Ascending aorta (tissue), 2 donors: Measurements from ENCODE around the gene CHMP5. TPM values are rescaled to one million over a fixed set of nuclear protein-coding genes. Genes with fewer than 3 reads are reported as not detected.
A peak's percentile ranks its signal among the peaks of the same experiment; 100 is the strongest.

Source experiments
- DNase-seq, 2 donors: peaks; one replicate each; pipeline ENCODE4 v3.0.0-alpha.2; 2019; ENCODE audit warnings: low spot score in 2 of 2
- H3K27ac ChIP-seq, 2 donors: fragments of 200-600 bp; sonication (generic); one replicate each; pipeline ENCODE4 v1.5.1; 2016 to 2017; ENCODE audit warnings: mild to moderate bottlenecking in 1 of 2
- H3K27me3 ChIP-seq: fragments of 200-600 bp; sonication (generic); one replicate; pipeline ENCODE4 v1.5.1; 2017
- H3K36me3 ChIP-seq, 2 donors: fragments of 200-600 bp; sonication (generic); one replicate each; pipeline ENCODE4 v1.5.1; 2016
- H3K4me1 ChIP-seq, 2 donors: fragments of 200-600 bp; sonication (generic); one replicate each; pipeline ENCODE4 v1.5.1; 2016 to 2017; ENCODE audit warnings: mild to moderate bottlenecking in 1 of 2
- H3K4me3 ChIP-seq, 2 donors: fragments of 200-600 bp; sonication (generic); one replicate each; pipeline ENCODE4 v1.5.1; 2016 to 2017; ENCODE audit warnings: mild to moderate bottlenecking in 1 of 2
- H3K9me3 ChIP-seq, 2 donors: fragments of 200-600 bp; sonication (generic); one replicate each; pipeline ENCODE4 v1.5.1; 2016
- CTCF ChIP-seq, 3 experiments: fragments of 200-600 bp in 2 of 3; fragments of 450-650 bp in 1 of 3; sonication (generic) in 2 of 3; IDR thresholded peaks; one replicate each; pipeline ENCODE4 v1.5.1; 2016 to 2019; ENCODE audit warnings: antibody characterized with exemption in 3 of 3, mild to moderate bottlenecking in 1 of 3, moderate library complexity in 1 of 3
- intact Hi-C: fragments of 100-400 bp; cut with DNase I; formaldehyde crosslinking; loops from one replicate; pipeline ENCODE4 v1.15.1; 2023
- total RNA-seq: library from RNA; depleted of rRNA; stranded (reverse); fragments of >200 nt; gene quantifications from one replicate; pipeline ENCODE4 v1.1.0, GENCODE V29; 2016

Gene CHMP5
- total RNA-seq, 1 donor from 2014 or later = 47.5 TPM

- no peaks in the 10 kb centered on the region for H3K9me3 ChIP-seq
- H3K4me1 ChIP-seq = peaks cover 0 to 5% of the 10 kb centered on the region in 2 donors
- H3K4me3 ChIP-seq = no peak overlapping the region
- intact Hi-C loops = loop anchor here (1.0 to 5.0 kb wide), 4 partner anchors 27 to 144 kb away; partner anchors contain the start of gene B4GALT1
- peak overlapping the region in 1 of 2 donors; percentile 24 for H3K27ac ChIP-seq
- H3K36me3 ChIP-seq = no peaks in the 10 kb centered on the region
- DNase-seq = peak in 1 of 2 donors; percentile 86
- peak; percentile 62 to 76 (median 75) for TF ChIP-seq CTCF (IDR thresholded peaks at IDR 0.05)
- no peaks in the 10 kb centered on the region for H3K27me3 ChIP-seq
These were observed 39.3 kb upstream of the CHMP5 start for GRCh38 chr9:33225319-33226147.

GRCh38 chr9:33227008-33227398 lies 37.8 kb upstream of the CHMP5 start:
- Histone ChIP-seq H3K4me1 (peaks cover 0 to 5% of the 10 kb centered on the region in 2 donors), H3K27me3 (no peaks in the 10 kb centered on the region), H3K36me3 (no peaks in the 10 kb centered on the region), H3K27ac (no peak overlapping the region), H3K4me3 (no peak overlapping the region), H3K9me3 (no peaks in the 10 kb centered on the region)
- peak; percentile 19 to 72 for DNase-seq
- no peak for TF ChIP-seq CTCF (IDR thresholded peaks at IDR 0.05)
- intact Hi-C loops = loop anchor here (5.0 kb wide), 1 partner anchor 95 kb away; no protein-coding TSS in a partner anchor

GRCh38 chr9:33227741-33228140 lies 37.1 kb upstream of the CHMP5 start:
- Histone ChIP-seq H3K4me1 (peaks cover 0 to 5% of the 10 kb centered on the region in 2 donors), H3K27ac (no peak overlapping the region), H3K4me3 (no peak overlapping the region), H3K27me3 (no peaks in the 10 kb centered on the region), H3K36me3 (no peaks in the 10 kb centered on the region), H3K9me3 (no peaks in the 10 kb centered on the region)
- intact Hi-C loops = loop anchor here (5.0 kb wide), 1 partner anchor 95 kb away; no protein-coding TSS in a partner anchor
- no peak for DNase-seq
- TF ChIP-seq CTCF (IDR thresholded peaks at IDR 0.05) = no peak

GRCh38 chr9:33228606-33229005 lies 36.2 kb upstream of the CHMP5 start:
- intact Hi-C loops = loop anchor here (5.0 kb wide), 1 partner anchor 96 kb away; no protein-coding TSS in a partner anchor
- H3K4me3 ChIP-seq = no peak overlapping the region
- H3K27ac ChIP-seq = no peak overlapping the region
- H3K9me3 ChIP-seq = no peaks in the 10 kb centered on the region
- H3K36me3 ChIP-seq = no peaks in the 10 kb centered on the region
- H3K4me1 ChIP-seq = peaks cover 0 to 5% of the 10 kb centered on the region in 2 donors
- no peaks in the 10 kb centered on the region for H3K27me3 ChIP-seq
- DNase-seq = no peak
- TF ChIP-seq CTCF (IDR thresholded peaks at IDR 0.05) = no peak

GRCh38 chr9:33229359-33230114 lies 35.3 kb upstream of the CHMP5 start:
- no peak for TF ChIP-seq CTCF (IDR thresholded peaks at IDR 0.05)
- peaks cover 0 to 5% of the 10 kb centered on the region in 2 donors for H3K4me1 ChIP-seq
- H3K27ac ChIP-seq = no peak overlapping the region
- no peaks in the 10 kb centered on the region for H3K36me3 ChIP-seq
- H3K4me3 ChIP-seq = no peak overlapping the region
- H3K9me3 ChIP-seq = no peaks in the 10 kb centered on the region
- no peaks in the 10 kb centered on the region for H3K27me3 ChIP-seq
- intact Hi-C loops = loop anchor here (5.0 kb wide), 1 partner anchor 97 kb away; no protein-coding TSS in a partner anchor
- DNase-seq = no peak
